PC-3 (cell line): ENCODE results near the gene USP2. TPM values are rescaled to one million over a fixed set of nuclear protein-coding genes. Genes with fewer than 3 reads are reported as not detected.
A peak's percentile ranks its signal among the peaks of the same experiment; 100 is the strongest.

ENCODE experiments used
- ATAC-seq: fragments of 200-7000 bp; cut with Tn5 transposase; 2 replicates; pipeline ENCODE4 v1.9.1; 2020; ENCODE audit warnings: mild to moderate bottlenecking, moderate library complexity
- Bru-seq: library from RNA; stranded (reverse); fragments of 400-500 nt; gene quantifications from one replicate; lab custom pipeline; 2021; lab: Mats Ljungman, UMichigan
- BruChase-seq, 2 experiments: library from RNA; stranded (reverse); fragments of 400-500 nt; gene quantifications; one replicate each; lab custom pipeline; 2021; lab: Mats Ljungman, UMichigan
- BruUV-seq: library from RNA; stranded (reverse); fragments of 400-500 nt; replicated peaks from 2 replicates; lab custom pipeline; 2021; lab: Mats Ljungman, UMichigan
- CTCF ChIA-PET: fragments of 300-600 bp; sonication (Branson Sonifier 250); formaldehyde crosslinking; loops from one replicate; lab custom pipeline; 2022; ENCODE audit warnings: antibody characterized with exemption; lab: Charles Lee
- POLR2A ChIA-PET: fragments of 300-600 bp; sonication (Branson Sonifier 250); formaldehyde crosslinking; loops from one replicate; lab custom pipeline; 2022; ENCODE audit warnings: antibody characterized with exemption; ENCODE audit not compliant: unreplicated experiment; lab: Charles Lee
- DNase-seq: peaks from one replicate; pipeline ENCODE4 v3.0.0-alpha.2; 2015
- H2AFZ ChIP-seq: fragments of 300-600 bp; sonication (generic); 2 replicates; pipeline ENCODE4 v1.6.0; 2016; ENCODE audit warnings: antibody characterized with exemption, low read length
- H3F3A ChIP-seq: fragments of 300-600 bp; sonication (generic); one replicate; pipeline ENCODE4 v1.6.0; 2017; ENCODE audit warnings: antibody characterized with exemption, low read length, control low read depth, mild to moderate bottlenecking; ENCODE audit not compliant: unreplicated experiment
- H3K27ac ChIP-seq: fragments of 300-600 bp; sonication (generic); 2 replicates; pipeline ENCODE4 v1.5.1; 2016; ENCODE audit warnings: mild to moderate bottlenecking, low read length
- H3K27me3 ChIP-seq: fragments of 300-600 bp; sonication (generic); 2 replicates; pipeline ENCODE4 v1.6.1; 2016; ENCODE audit warnings: low read length, mixed read lengths
- H3K36me3 ChIP-seq: fragments of 300-600 bp; sonication (generic); 2 replicates; pipeline ENCODE4 v1.6.1; 2016; ENCODE audit warnings: low read depth, mixed run types, low read length, mixed read lengths
- H3K4me1 ChIP-seq: fragments of 300-600 bp; sonication (generic); 2 replicates; pipeline ENCODE4 v1.5.1; 2016; ENCODE audit warnings: low read length; ENCODE audit not compliant: insufficient read depth
- H3K4me2 ChIP-seq: fragments of 300-600 bp; sonication (generic); 2 replicates; pipeline ENCODE4 v1.6.0; 2016; ENCODE audit warnings: low read length
- H3K4me3 ChIP-seq: fragments of 300-600 bp; sonication (generic); 2 replicates; pipeline ENCODE4 v1.5.1; 2016; ENCODE audit warnings: mild to moderate bottlenecking, low read length, mixed read lengths
- H3K79me2 ChIP-seq: fragments of 300-600 bp; sonication (generic); 2 replicates; pipeline ENCODE4 v1.6.1; 2017; ENCODE audit warnings: low read length, mixed read lengths
- H3K9ac ChIP-seq: fragments of 300-600 bp; sonication (generic); 2 replicates; pipeline ENCODE4 v1.6.0; 2016; ENCODE audit warnings: mild to moderate bottlenecking, low read length
- H3K9me2 ChIP-seq: fragments of 300-600 bp; sonication (generic); replicated peaks from 2 replicates; pipeline ENCODE4 v1.6.1; 2016; ENCODE audit warnings: mixed run types, low read length, mixed read lengths
- H3K9me3 ChIP-seq: fragments of 300-600 bp; sonication (generic); 2 replicates; pipeline ENCODE4 v1.6.1; 2016; ENCODE audit warnings: low read length, mixed read lengths
- H4K20me1 ChIP-seq: fragments of 300-600 bp; sonication (generic); 2 replicates; pipeline ENCODE4 v1.6.1; 2016; ENCODE audit warnings: low read length, mixed read lengths
- CTCF ChIP-seq: fragments of 300-600 bp; sonication (generic); conservative IDR thresholded peaks from 2 replicates; pipeline ENCODE4 v1.5.1; 2017; ENCODE audit warnings: antibody characterized with exemption, low read depth, mild to moderate bottlenecking, low read length
- EZH2 ChIP-seq: fragments of 300-600 bp; sonication (generic); IDR thresholded peaks from one replicate; pipeline ENCODE4 v1.6.1; 2017; ENCODE audit warnings: antibody characterized with exemption, mild to moderate bottlenecking, low read length; ENCODE audit not compliant: unreplicated experiment
- EZH2phosphoT487 ChIP-seq: fragments of 300-600 bp; sonication (generic); IDR thresholded peaks from 2 replicates; pipeline ENCODE4 v1.6.1; 2018; ENCODE audit warnings: mild to moderate bottlenecking, antibody characterized with exemption, low read length, borderline replicate concordance
- intact Hi-C: fragments of 100-400 bp; cut with micrococcal nuclease; formaldehyde crosslinking; loops from 2 replicates; pipeline ENCODE4 v1.9.0; 2023
- long read RNA-seq: library from polyadenylated mRNA; unstranded; transcript quantifications from one replicate; pipeline ENCODE4 v2.0.0, GENCODE V29; 2021; ENCODE audit not compliant: unreplicated experiment
- total RNA-seq: library from RNA; depleted of rRNA; stranded (reverse); fragments of >200 nt; gene quantifications from 2 replicates; pipeline ENCODE4 v1.2.3, GENCODE V29; 2014; rRNA removed

The USP2 gene, protein sequence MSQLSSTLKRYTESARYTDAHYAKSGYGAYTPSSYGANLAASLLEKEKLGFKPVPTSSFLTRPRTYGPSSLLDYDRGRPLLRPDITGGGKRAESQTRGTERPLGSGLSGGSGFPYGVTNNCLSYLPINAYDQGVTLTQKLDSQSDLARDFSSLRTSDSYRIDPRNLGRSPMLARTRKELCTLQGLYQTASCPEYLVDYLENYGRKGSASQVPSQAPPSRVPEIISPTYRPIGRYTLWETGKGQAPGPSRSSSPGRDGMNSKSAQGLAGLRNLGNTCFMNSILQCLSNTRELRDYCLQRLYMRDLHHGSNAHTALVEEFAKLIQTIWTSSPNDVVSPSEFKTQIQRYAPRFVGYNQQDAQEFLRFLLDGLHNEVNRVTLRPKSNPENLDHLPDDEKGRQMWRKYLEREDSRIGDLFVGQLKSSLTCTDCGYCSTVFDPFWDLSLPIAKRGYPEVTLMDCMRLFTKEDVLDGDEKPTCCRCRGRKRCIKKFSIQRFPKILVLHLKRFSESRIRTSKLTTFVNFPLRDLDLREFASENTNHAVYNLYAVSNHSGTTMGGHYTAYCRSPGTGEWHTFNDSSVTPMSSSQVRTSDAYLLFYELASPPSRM
- total RNA-seq (0.92 and 1.8 TPM in 2 replicates), Bru-seq, nascent RNA (percentile 33 among the genes with signal in this experiment), BruChase-seq, experiment 1, labeled RNA remaining after a 6-hour chase (percentile 35 among the genes with signal in this experiment), BruChase-seq, experiment 2, labeled RNA remaining after a 2-hour chase (percentile 29 among the genes with signal in this experiment)
- long read RNA-seq, partial matches to known transcripts: 0 of 1 reads
- long read RNA-seq, other reads (novel, unspliced or antisense): 1 of 1 reads

GRCh38 chr11:119381181-119381988, at the start of gene USP2:
TSS of gene USP2 (minus strand) at chr11:119381690. CDS start at chr11:119373480, 8,210 bp downstream.
- H3K36me3 ChIP-seq: no peaks in the 10 kb centered on the region
- ATAC-seq: peak; percentile 97
- POLR2A ChIA-PET: interaction anchor here (0.7 kb wide), 1 partner anchor 43 kb away, joined by 4 read pairs; no protein-coding TSS in a partner anchor
- TF ChIP-seq CTCF (peak; percentile 96), EZH2 (no peak)
- intact Hi-C loops: loop anchor here (1.0 to 2.0 kb wide), 2 partner anchors 21 to 93 kb away; no protein-coding TSS in a partner anchor
- peak within 1 kb of the TSS; percentile 25 for H3K27ac ChIP-seq
- no peaks in the 10 kb centered on the region for H3K79me2 ChIP-seq
- H3K9ac ChIP-seq: peak within 1 kb of the TSS; percentile 63
- H3K4me3 ChIP-seq: peak within 1 kb of the TSS; percentile 80
- H3K4me1 ChIP-seq: peaks cover 32% of the 10 kb centered on the region
- no peaks in the 10 kb centered on the region for H3K9me2 ChIP-seq
- DNase-seq: peak; percentile 99
- H3K9me3 ChIP-seq: no peaks in the 10 kb centered on the region
- peak within 1 kb of the TSS; percentile 99 for H3K4me2 ChIP-seq
- H2AFZ ChIP-seq: peak within 1 kb of the TSS; percentile 95
- H3F3A ChIP-seq: no peaks in the 10 kb centered on the region
- no peaks in the 10 kb centered on the region for H3K27me3 ChIP-seq
- no peaks in the 10 kb centered on the region for H4K20me1 ChIP-seq
- no TSS peak for BruUV-seq
- CTCF ChIA-PET: interaction anchor here (0.5 to 2.0 kb wide), 8 partner anchors 25 to 260 kb away, joined by 3 to 14 read pairs (median 5); partner anchors contain the start of genes CBL and HINFP

DNA sequence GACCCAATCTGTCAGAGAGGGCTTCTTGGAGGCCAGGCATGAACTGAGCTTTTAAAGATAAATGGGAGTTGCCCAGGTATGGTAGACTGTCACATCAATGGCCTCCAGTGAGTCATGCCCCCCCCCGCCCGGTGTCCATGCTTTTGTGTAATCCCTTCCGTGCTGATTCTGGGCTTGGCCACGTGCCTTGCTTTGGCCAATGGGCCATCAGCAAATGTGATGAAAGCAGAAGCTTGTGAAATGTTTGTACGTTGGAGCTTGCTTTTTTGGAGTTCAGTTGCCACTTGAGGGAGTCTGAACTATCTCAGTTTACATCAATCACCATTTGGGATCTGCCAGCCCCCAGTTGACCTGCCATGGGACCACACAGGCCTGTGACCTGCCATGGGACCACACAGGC, 45.8 kb upstream of the USP2 start:
- Histone ChIP-seq H3K9me3 (no peaks in the 10 kb centered on the region), H3K9ac (no peak overlapping the region), H3K4me2 (no peak overlapping the region), H3K27ac (no peak overlapping the region), H3K27me3 (no peaks in the 10 kb centered on the region; the same call in 1 of the 2 replicates), H3K9me2 (no peaks in the 10 kb centered on the region), H3K79me2 (no peaks in the 10 kb centered on the region), H3F3A (no peaks in the 10 kb centered on the region), H3K36me3 (no peaks in the 10 kb centered on the region), H3K4me1 (peaks cover 4% of the 10 kb centered on the region), H2AFZ (no peak overlapping the region), H4K20me1 (no peaks in the 10 kb centered on the region), H3K4me3 (no peak overlapping the region)
- ChIA-PET CTCF (no interaction called here), POLR2A (interaction anchor here (0.6 kb wide), 1 partner anchor 696 kb away, joined by 3 read pairs; no protein-coding TSS in a partner anchor)
- ATAC-seq (no peak), DNase-seq (no peak)
- intact Hi-C loops: no loop called here
- no TSS peak for BruUV-seq
- no peak for TF ChIP-seq CTCF
- TF ChIP-seq EZH2: no peak
- TF ChIP-seq EZH2phosphoT487: no peak
